Measurements from ENCODE around the gene ANK3. TPM values are rescaled to one million over a fixed set of nuclear protein-coding genes. Genes with fewer than 3 reads are reported as not detected.

ANK3 gene
- total and polyA plus RNA-seq, 2 experiments from 2014 or later: 46.5 to 85.2 TPM

DNA sequence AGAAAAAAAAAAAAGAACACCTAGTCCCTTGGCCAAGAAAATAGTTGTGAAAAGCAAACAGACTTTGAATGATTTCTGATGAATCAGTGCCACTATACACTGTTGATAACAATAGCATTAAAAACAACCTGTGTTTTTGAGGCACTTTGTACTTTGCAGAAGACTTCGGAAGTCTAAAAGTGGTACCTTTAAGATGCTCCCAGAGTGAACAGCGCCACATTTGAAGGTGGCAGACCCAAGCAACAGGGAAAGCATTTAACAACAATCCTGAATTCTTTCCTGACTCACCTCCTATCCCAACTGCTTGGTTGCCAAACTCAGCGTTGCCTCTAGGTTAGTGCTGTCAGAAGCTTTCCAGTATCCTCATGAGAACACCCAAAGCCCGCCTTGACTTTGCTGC lies 380.9 kb downstream of the ANK3 start:
- Histone ChIP-seq H3K4me2 (no peak overlapping the region), H3K27ac (ENCODE audit: low read depth) (no peak overlapping the region), H3K4me3 (no peak overlapping the region), H3F3A (replicated peaks; ENCODE audit: low read depth) (no peaks in the 10 kb centered on the region), H3K79me2 (replicated peaks; ENCODE audit: insufficient read depth) (no peaks in the 10 kb centered on the region), H4K20me1 (replicated peaks; ENCODE audit: insufficient read depth) (no peaks in the 10 kb centered on the region), H3K9me2 (ENCODE audit: insufficient read depth) (peaks cover 17% of the 10 kb centered on the region; the same call in 1 of the 2 replicates), H3K36me3 (ENCODE audit: insufficient read depth) (no peaks in the 10 kb centered on the region), H2AFZ (peak overlapping the region; percentile 72; the same call in 1 of the 2 replicates), H3K4me1 (ENCODE audit: insufficient read depth) (peaks cover 11% of the 10 kb centered on the region; the same call in 1 of the 2 replicates), H3K27me3 (ENCODE audit: insufficient read depth) (no peaks in the 10 kb centered on the region)
- DNase-seq (ENCODE audit: low spot score) (no peak), ATAC-seq (no peak)
- no peak for TF ChIP-seq ZNF114 (CRISPR knock-in tag; IDR thresholded peaks at IDR 0.05)
- TF ChIP-seq, protein P1, sequence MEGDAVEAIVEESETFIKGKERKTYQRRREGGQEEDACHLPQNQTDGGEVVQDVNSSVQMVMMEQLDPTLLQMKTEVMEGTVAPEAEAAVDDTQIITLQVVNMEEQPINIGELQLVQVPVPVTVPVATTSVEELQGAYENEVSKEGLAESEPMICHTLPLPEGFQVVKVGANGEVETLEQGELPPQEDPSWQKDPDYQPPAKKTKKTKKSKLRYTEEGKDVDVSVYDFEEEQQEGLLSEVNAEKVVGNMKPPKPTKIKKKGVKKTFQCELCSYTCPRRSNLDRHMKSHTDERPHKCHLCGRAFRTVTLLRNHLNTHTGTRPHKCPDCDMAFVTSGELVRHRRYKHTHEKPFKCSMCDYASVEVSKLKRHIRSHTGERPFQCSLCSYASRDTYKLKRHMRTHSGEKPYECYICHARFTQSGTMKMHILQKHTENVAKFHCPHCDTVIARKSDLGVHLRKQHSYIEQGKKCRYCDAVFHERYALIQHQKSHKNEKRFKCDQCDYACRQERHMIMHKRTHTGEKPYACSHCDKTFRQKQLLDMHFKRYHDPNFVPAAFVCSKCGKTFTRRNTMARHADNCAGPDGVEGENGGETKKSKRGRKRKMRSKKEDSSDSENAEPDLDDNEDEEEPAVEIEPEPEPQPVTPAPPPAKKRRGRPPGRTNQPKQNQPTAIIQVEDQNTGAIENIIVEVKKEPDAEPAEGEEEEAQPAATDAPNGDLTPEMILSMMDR (conservative IDR thresholded peaks at IDR 0.05; ENCODE audit: low read depth in 2 of 2): 0 out of 4 replicates have a peak, but pooled peaks of 1 of the 2 experiments have one; percentile 0
- peaks cover 7% of the 10 kb centered on the region; the same call in 1 of the 3 replicates for H3K9me3 Mint-ChIP-seq
- H3K4me1 Mint-ChIP-seq: peaks cover 4% of the 10 kb centered on the region; the same call in 1 of the 3 replicates
- no peak overlapping the region; the same call in 1 of the 2 replicates for H3K27ac Mint-ChIP-seq
- no peaks in the 10 kb centered on the region for H3K27me3 Mint-ChIP-seq (ENCODE audit: insufficient read depth, low read depth, poor library complexity)
- peaks cover 7% of the 10 kb centered on the region; the same call in 2 of the 3 replicates for H3K36me3 Mint-ChIP-seq (ENCODE audit: low read depth)
- H3K4me3 Mint-ChIP-seq: no peak overlapping the region

DNA sequence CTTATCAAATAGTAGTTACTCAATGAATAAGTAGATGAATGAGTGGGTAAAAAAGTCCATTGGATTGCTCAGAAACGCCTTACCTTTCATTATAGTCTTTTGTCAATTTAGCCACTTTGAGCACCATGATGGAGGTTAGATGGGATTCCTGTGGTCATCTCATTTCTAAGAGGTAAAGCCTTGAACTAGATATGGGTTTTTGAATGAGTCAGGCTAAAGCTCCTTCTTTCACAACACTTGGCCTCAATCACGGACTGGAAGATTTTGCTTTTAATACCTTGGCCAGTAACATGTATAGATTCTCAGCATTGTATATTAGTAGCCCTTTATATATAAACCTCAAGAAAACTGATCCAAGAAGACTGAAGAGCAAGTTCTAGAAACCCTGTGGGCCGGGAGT lies 383.6 kb downstream of the ANK3 start:
- Histone ChIP-seq H3K4me2 (no peak overlapping the region), H3K36me3 (ENCODE audit: insufficient read depth) (no peaks in the 10 kb centered on the region), H3K4me1 (ENCODE audit: insufficient read depth) (peaks cover 25% of the 10 kb centered on the region), H2AFZ (no peak overlapping the region), H3K4me3 (no peak overlapping the region), H4K20me1 (replicated peaks; ENCODE audit: insufficient read depth) (no peaks in the 10 kb centered on the region), H3K27me3 (ENCODE audit: insufficient read depth) (no peaks in the 10 kb centered on the region), H3F3A (replicated peaks; ENCODE audit: low read depth) (no peaks in the 10 kb centered on the region), H3K27ac (ENCODE audit: low read depth) (no peak overlapping the region), H3K9me2 (ENCODE audit: insufficient read depth) (peaks cover 17% of the 10 kb centered on the region; the same call in 1 of the 2 replicates), H3K79me2 (replicated peaks; ENCODE audit: insufficient read depth) (no peaks in the 10 kb centered on the region)
- Mint-ChIP-seq H3K27ac (no peak overlapping the region), H3K4me1 (peaks cover 11% of the 10 kb centered on the region), H3K27me3 (ENCODE audit: insufficient read depth, low read depth, poor library complexity) (no peaks in the 10 kb centered on the region), H3K9me3 (no peaks in the 10 kb centered on the region; the same call in 2 of the 3 replicates), H3K4me3 (no peak overlapping the region), H3K36me3 (ENCODE audit: low read depth) (peaks cover 3% of the 10 kb centered on the region; the same call in 1 of the 3 replicates)
- ATAC-seq: no peak
- no peak for DNase-seq (ENCODE audit: low spot score)
- TF ChIP-seq EZH2 (IDR thresholded peaks at IDR 0.05; ENCODE audit: low read depth, unreplicated experiment): no peak
- TF ChIP-seq, protein P2, sequence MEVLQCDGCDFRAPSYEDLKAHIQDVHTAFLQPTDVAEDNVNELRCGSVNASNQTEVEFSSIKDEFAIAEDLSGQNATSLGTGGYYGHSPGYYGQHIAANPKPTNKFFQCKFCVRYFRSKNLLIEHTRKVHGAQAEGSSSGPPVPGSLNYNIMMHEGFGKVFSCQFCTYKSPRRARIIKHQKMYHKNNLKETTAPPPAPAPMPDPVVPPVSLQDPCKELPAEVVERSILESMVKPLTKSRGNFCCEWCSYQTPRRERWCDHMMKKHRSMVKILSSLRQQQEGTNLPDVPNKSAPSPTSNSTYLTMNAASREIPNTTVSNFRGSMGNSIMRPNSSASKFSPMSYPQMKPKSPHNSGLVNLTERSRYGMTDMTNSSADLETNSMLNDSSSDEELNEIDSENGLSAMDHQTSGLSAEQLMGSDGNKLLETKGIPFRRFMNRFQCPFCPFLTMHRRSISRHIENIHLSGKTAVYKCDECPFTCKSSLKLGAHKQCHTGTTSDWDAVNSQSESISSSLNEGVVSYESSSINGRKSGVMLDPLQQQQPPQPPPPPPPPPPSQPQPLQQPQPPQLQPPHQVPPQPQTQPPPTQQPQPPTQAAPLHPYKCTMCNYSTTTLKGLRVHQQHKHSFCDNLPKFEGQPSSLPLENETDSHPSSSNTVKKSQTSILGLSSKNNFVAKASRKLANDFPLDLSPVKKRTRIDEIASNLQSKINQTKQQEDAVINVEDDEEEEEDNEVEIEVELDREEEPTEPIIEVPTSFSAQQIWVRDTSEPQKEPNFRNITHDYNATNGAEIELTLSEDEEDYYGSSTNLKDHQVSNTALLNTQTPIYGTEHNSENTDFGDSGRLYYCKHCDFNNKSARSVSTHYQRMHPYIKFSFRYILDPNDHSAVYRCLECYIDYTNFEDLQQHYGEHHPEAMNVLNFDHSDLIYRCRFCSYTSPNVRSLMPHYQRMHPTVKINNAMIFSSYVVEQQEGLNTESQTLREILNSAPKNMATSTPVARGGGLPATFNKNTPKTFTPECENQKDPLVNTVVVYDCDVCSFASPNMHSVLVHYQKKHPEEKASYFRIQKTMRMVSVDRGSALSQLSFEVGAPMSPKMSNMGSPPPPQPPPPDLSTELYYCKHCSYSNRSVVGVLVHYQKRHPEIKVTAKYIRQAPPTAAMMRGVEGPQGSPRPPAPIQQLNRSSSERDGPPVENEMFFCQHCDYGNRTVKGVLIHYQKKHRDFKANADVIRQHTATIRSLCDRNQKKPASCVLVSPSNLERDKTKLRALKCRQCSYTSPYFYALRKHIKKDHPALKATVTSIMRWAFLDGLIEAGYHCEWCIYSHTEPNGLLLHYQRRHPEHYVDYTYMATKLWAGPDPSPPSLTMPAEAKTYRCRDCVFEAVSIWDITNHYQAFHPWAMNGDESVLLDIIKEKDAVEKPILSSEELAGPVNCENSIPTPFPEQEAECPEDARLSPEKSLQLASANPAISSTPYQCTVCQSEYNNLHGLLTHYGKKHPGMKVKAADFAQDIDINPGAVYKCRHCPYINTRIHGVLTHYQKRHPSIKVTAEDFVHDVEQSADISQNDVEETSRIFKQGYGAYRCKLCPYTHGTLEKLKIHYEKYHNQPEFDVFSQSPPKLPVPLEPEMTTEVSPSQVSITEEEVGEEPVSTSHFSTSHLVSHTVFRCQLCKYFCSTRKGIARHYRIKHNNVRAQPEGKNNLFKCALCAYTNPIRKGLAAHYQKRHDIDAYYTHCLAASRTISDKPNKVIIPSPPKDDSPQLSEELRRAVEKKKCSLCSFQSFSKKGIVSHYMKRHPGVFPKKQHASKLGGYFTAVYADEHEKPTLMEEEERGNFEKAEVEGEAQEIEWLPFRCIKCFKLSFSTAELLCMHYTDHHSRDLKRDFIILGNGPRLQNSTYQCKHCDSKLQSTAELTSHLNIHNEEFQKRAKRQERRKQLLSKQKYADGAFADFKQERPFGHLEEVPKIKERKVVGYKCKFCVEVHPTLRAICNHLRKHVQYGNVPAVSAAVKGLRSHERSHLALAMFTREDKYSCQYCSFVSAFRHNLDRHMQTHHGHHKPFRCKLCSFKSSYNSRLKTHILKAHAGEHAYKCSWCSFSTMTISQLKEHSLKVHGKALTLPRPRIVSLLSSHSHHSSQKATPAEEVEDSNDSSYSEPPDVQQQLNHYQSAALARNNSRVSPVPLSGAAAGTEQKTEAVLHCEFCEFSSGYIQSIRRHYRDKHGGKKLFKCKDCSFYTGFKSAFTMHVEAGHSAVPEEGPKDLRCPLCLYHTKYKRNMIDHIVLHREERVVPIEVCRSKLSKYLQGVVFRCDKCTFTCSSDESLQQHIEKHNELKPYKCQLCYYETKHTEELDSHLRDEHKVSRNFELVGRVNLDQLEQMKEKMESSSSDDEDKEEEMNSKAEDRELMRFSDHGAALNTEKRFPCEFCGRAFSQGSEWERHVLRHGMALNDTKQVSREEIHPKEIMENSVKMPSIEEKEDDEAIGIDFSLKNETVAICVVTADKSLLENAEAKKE (CRISPR knock-in tag; IDR thresholded peaks at IDR 0.05): no peak
- no peak for TF ChIP-seq EZH2phosphoT487 (IDR thresholded peaks at IDR 0.05; ENCODE audit: unreplicated experiment)
- no peak for TF ChIP-seq ZNF114 (CRISPR knock-in tag; IDR thresholded peaks at IDR 0.05)
- TF ChIP-seq STAT1 (IDR thresholded peaks at IDR 0.05; ENCODE audit: unreplicated experiment): no peak

Measured in GM23338 (cell line).